ENCODE measurements around the gene KCNK13. TPM values are rescaled to one million over a fixed set of nuclear protein-coding genes. Genes with fewer than 3 reads are reported as not detected.
"Not testable (repeated sequence)": the region's sequence is repeated elsewhere in the genome, so short reads cannot be mapped to it uniquely, and the experiment has no call there.

Gene KCNK13
- total RNA-seq, 1 donor from 2014 or later = not detected

DNA sequence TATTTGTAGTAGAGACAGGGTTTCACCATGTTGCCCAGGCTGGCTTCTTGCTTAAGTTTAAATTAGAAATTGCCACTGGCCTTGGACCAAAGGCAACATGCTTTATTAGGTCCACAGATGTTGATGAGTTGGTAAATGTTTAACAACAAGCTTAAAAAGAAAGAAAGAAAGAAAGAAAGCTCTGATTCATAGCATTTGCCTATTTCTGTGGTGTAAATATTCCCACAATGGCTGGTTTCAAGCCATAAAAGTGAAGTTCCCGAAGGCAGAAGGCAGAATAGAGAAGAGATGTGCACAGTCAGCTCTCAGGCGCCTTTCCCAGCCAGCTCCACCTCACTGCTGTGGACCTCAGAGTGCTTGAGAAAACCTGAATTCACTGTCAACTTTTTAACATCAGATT, 26.4 kb downstream of the KCNK13 start:
- Mint-ChIP-seq H3K36me3 (ENCODE audit: low read depth) (peaks cover 2% of the 10 kb centered on the region), H3K27me3 (ENCODE audit: low read depth) (peaks cover 33% of the 10 kb centered on the region), H3K4me3 (ENCODE audit: unreplicated experiment) (no peak overlapping the region), H3K9me3 (ENCODE audit: low read depth) (no peaks in the 10 kb centered on the region), H3K27ac (ENCODE audit: unreplicated experiment) (no peak overlapping the region), H3K4me1 (ENCODE audit: low read depth) (peaks cover 12% of the 10 kb centered on the region)
- DNase-seq (ENCODE audit: low spot score) = no peak
- TF ChIP-seq, protein P1, sequence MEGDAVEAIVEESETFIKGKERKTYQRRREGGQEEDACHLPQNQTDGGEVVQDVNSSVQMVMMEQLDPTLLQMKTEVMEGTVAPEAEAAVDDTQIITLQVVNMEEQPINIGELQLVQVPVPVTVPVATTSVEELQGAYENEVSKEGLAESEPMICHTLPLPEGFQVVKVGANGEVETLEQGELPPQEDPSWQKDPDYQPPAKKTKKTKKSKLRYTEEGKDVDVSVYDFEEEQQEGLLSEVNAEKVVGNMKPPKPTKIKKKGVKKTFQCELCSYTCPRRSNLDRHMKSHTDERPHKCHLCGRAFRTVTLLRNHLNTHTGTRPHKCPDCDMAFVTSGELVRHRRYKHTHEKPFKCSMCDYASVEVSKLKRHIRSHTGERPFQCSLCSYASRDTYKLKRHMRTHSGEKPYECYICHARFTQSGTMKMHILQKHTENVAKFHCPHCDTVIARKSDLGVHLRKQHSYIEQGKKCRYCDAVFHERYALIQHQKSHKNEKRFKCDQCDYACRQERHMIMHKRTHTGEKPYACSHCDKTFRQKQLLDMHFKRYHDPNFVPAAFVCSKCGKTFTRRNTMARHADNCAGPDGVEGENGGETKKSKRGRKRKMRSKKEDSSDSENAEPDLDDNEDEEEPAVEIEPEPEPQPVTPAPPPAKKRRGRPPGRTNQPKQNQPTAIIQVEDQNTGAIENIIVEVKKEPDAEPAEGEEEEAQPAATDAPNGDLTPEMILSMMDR (IDR thresholded peaks at IDR 0.05) = no peak

DNA sequence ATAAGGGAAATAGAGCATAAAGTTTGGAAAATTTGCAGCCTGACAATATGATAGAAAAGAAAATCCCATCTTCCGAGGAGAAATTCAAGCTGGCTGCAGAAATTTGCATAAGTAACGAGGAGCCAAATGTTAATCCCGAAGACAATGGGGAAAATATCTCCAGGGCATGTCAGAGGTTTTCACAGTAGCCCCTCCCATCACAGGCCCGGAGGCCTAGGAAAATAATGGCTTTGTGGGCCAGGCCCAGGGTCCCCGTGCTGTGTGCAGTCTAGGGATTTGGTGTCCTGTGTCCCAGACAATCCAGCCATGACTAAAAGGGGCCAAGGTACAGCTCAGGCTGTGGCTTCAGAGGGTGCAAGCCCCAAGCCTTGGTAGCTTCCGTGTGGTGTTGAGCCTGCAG, 27.7 kb downstream of the KCNK13 start:
- H3K27ac Mint-ChIP-seq (ENCODE audit: unreplicated experiment); H3K4me3 Mint-ChIP-seq (ENCODE audit: unreplicated experiment); H3K9me3 Mint-ChIP-seq (ENCODE audit: low read depth); DNase-seq (ENCODE audit: low spot score); H3K36me3 Mint-ChIP-seq (ENCODE audit: low read depth): not testable (repeated sequence)
- Mint-ChIP-seq H3K27me3 (ENCODE audit: low read depth) (peaks cover 26% of the 10 kb centered on the region), H3K4me1 (ENCODE audit: low read depth) (peaks cover 16% of the 10 kb centered on the region)

DNA sequence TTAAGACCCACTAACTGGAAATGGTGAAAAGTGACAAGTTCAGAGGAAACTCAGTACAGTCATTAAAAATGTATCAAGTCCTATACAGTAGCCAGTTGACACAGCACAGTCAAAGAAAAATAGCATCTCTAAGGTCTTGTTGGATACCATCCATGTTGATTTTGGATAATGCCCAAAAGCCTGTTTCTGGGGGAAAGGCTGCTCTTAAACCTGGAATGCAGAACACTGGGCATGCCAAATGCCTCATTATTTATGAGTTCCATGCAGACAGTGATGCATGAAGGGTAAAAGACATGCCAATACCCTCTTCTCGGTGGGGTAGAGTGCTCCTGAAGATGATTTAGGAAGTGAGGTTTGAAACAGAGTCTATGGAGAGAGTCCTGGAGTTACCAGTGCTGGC, 29.6 kb downstream of the KCNK13 start:
- no peak for DNase-seq (ENCODE audit: low spot score)
- Mint-ChIP-seq H3K36me3 (ENCODE audit: low read depth) (no peaks in the 10 kb centered on the region), H3K4me1 (ENCODE audit: low read depth) (peaks cover 16% of the 10 kb centered on the region), H3K4me3 (ENCODE audit: unreplicated experiment) (no peak overlapping the region), H3K27ac (ENCODE audit: unreplicated experiment) (peak overlapping the region; percentile 34), H3K27me3 (ENCODE audit: low read depth) (peaks cover 31% of the 10 kb centered on the region), H3K9me3 (ENCODE audit: low read depth) (no peaks in the 10 kb centered on the region)
- TF ChIP-seq, protein P1 (IDR thresholded peaks at IDR 0.05) = no peak

DNA sequence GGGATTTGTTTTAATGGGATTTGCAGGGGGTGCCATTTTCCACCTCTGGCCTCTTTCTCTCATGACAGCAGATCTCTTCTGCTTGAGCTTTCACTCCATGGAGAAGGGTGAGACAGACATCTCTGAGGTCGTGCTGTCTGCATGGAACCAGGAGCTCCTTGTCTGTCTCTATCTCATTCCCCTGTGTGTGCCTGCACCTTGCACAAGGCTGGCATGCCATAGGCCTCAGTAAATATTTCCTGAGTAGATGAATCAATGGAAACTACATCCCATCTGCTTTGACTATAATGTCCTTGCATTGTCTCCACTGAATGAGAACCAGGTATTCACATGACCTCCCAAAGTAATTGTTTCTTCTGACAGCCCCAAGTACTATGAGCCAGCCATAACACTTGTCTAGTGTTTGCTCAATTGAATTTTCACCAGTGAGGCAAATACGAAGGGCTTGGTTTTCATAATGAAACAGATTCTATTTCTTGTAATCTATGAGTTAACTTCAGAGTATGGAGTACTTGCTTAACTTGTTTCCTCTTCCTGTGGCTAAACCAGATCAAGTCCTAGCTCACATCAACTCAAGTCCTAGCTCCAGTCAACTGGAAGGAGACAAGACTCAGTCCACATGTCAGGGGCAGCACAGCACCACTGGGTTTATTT, 32.3 kb downstream of the KCNK13 start:
- H3K27ac Mint-ChIP-seq (ENCODE audit: unreplicated experiment) = no peak overlapping the region
- DNase-seq (ENCODE audit: low spot score) = no peak
- TF ChIP-seq, protein P1 (IDR thresholded peaks at IDR 0.05) = no peak

DNA sequence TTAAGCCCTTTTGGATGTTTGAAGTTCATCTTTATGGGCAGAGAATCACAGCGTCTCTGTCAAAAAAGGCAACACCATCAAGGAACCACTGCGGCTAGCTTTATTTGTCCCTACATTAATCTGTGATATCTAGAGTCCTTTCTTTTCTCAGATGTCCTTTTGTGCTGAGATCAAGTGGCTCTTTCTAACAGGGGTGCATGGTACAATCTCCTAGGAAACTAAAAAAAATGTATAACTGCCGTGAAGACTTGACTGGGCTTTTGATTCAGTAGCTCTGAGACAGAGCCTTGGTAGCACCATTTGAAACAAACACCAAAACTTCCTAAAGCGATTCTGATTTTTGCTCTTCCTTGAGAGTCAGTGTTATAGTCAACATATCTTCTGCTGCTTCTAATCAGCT, 33.3 kb downstream of the KCNK13 start:
- Mint-ChIP-seq H3K9me3 (ENCODE audit: low read depth) (no peaks in the 10 kb centered on the region), H3K36me3 (ENCODE audit: low read depth) (no peaks in the 10 kb centered on the region), H3K27me3 (ENCODE audit: low read depth) (peaks cover 37% of the 10 kb centered on the region), H3K4me3 (ENCODE audit: unreplicated experiment) (no peak overlapping the region), H3K4me1 (ENCODE audit: low read depth) (peaks cover 16% of the 10 kb centered on the region), H3K27ac (ENCODE audit: unreplicated experiment) (no peak overlapping the region)
- TF ChIP-seq, protein P1 (IDR thresholded peaks at IDR 0.05) = no peak
- DNase-seq (ENCODE audit: low spot score) = no peak

More for the DNA sequence above, 32.3 kb downstream of the KCNK13 start:
- Mint-ChIP-seq H3K27me3 (ENCODE audit: low read depth) (peaks cover 36% of the 10 kb centered on the region), H3K36me3 (ENCODE audit: low read depth) (no peaks in the 10 kb centered on the region), H3K4me1 (ENCODE audit: low read depth) (peaks cover 16% of the 10 kb centered on the region), H3K9me3 (ENCODE audit: low read depth) (no peaks in the 10 kb centered on the region), H3K4me3 (ENCODE audit: unreplicated experiment) (no peak overlapping the region)

DNA sequence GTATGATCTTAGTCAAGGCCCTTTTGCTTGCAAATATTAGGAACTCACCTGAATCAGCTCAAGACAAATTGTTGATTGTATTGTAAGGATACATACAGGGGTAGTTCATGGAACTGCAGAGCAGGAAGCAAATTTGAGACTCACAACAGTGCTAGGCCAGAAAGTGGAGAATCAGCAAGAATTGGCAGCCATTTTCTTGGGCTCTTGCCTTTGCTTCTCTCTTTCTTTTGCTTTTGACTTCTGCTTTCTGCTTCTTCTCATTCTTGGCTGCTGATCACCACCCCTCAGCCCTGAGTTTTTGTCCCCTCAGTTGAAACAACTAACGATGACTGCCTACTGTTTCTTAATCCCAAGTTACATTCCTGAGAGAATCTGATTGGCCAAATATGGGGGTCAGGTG, 34.8 kb downstream of the KCNK13 start:
- no peak overlapping the region for H3K4me3 Mint-ChIP-seq (ENCODE audit: unreplicated experiment)
- H3K27ac Mint-ChIP-seq (ENCODE audit: unreplicated experiment) = no peak overlapping the region
- peaks cover 6% of the 10 kb centered on the region for H3K4me1 Mint-ChIP-seq (ENCODE audit: low read depth)
- H3K36me3 Mint-ChIP-seq (ENCODE audit: low read depth) = no peaks in the 10 kb centered on the region
- H3K9me3 Mint-ChIP-seq (ENCODE audit: low read depth) = no peaks in the 10 kb centered on the region
- H3K27me3 Mint-ChIP-seq (ENCODE audit: low read depth) = peaks cover 40% of the 10 kb centered on the region
- no peak for DNase-seq (ENCODE audit: low spot score)
- TF ChIP-seq, protein P1 (IDR thresholded peaks at IDR 0.05) = no peak
